CD4-positive, alpha-beta T cell treated with Interleukin-6 at 100 ng/mL for 8 hours (primary cell): ENCODE results near the gene RSL24D1.
"Not testable (repeated sequence)": the region's sequence is repeated elsewhere in the genome, so short reads cannot be mapped to it uniquely, and the experiment has no call there.

Experiments
- DNase-seq: peaks from one replicate; pipeline ENCODE4 v3.0.0-alpha.2; 2020; ENCODE audit warnings: mixed read lengths, low spot score

The RSL24D1 gene

GRCh38 chr15:55218056-55218455 lies 21.3 kb upstream of the RSL24D1 start:
- no peak for DNase-seq

- DNase-seq = no peak
These were observed 7.7 kb upstream of the RSL24D1 start for GRCh38 chr15:55204464-55204863.

- DNase-seq = no peak
These were observed 5.5 kb upstream of the RSL24D1 start for GRCh38 chr15:55202206-55202605.

GRCh38 chr15:55198706-55199105 lies 2.0 kb upstream of the RSL24D1 start:
- DNase-seq = no peak

GRCh38 chr15:55197719-55198118 lies 978 bp upstream of the RSL24D1 start:
- DNase-seq = no peak

- peak; percentile 11 for DNase-seq
These were observed 593 bp upstream of the RSL24D1 start for GRCh38 chr15:55197362-55197705.

- DNase-seq = no peak
These were observed 745 bp downstream of the RSL24D1 start for GRCh38 chr15:55195996-55196395.

- no peak for DNase-seq
These were observed 2.5 kb downstream of the RSL24D1 start for GRCh38 chr15:55194256-55194655.

GRCh38 chr15:55186331-55186730 lies 10.4 kb downstream of the RSL24D1 start:
- no peak for DNase-seq

GRCh38 chr15:55183679-55184078 lies 13.1 kb downstream of the RSL24D1 start:
- no peak for DNase-seq

- no peak for DNase-seq
These were observed 17.6 kb downstream of the RSL24D1 start for GRCh38 chr15:55179141-55179540.

GRCh38 chr15:55170361-55170760 lies 26.4 kb downstream of the RSL24D1 start:
- no peak for DNase-seq

GRCh38 chr15:55168350-55168974 lies 28.3 kb downstream of the RSL24D1 start:
- DNase-seq = peak; percentile 39

- no peak for DNase-seq
These were observed 32.5 kb downstream of the RSL24D1 start for GRCh38 chr15:55164284-55164683.

- DNase-seq = no peak
These were observed 45.1 kb downstream of the RSL24D1 start for GRCh38 chr15:55151631-55152030.

- DNase-seq = not testable (repeated sequence)
These were observed 53.6 kb downstream of the RSL24D1 start for GRCh38 chr15:55143132-55143531.

- DNase-seq = no peak
These were observed 62.8 kb downstream of the RSL24D1 start for GRCh38 chr15:55133972-55134371.

- no peak for DNase-seq
These were observed 64.1 kb downstream of the RSL24D1 start for GRCh38 chr15:55132672-55133071.
